Pancreas (tissue), 10 donors: ENCODE results near the gene GUCY2C. TPM values are rescaled to one million over a fixed set of nuclear protein-coding genes. Genes with fewer than 3 reads are reported as not detected.

Experiments used
- ATAC-seq, 4 donors: fragments of 200-7000 bp; cut with Tn5 transposase; one replicate each; pipeline versions ENCODE4 v1.8.0 to v1.9.1; 2020; ENCODE audit warnings: mild to moderate bottlenecking in 4 of 4, moderate library complexity in 4 of 4
- DNase-seq, 6 donors: peaks; one replicate each; pipeline ENCODE4 v3.0.0-alpha.2; 2020
- FAIRE-seq: peaks from 2 replicates; lab custom pipeline; 2012; peaks lifted over from hg19 to GRCh38; lab: Jason Lieb, UNC
- H3K27ac ChIP-seq, 4 donors: fragments of 200-600 bp; sonication (generic); 1 replicate in 3 of 4; 2 replicates in 1 of 4; pipeline versions ENCODE4 v1.5.0 to v1.8.0; 2020
- H3K27me3 ChIP-seq, 4 donors: fragments of 200-600 bp; one replicate each; pipeline ENCODE4 v1.8.0; 2021
- H3K36me3 ChIP-seq, 3 donors: fragments of 200-600 bp; sonication (generic) in 1 of 3; one replicate each; pipeline versions ENCODE4 v1.5.0 to v1.8.0; 2020 to 2021
- H3K4me1 ChIP-seq, 3 donors: fragments of 200-600 bp; one replicate each; pipeline ENCODE4 v1.8.0; 2021
- H3K4me3 ChIP-seq, 4 donors: fragments of 200-600 bp; sonication (generic) in 2 of 4; one replicate each; pipeline versions ENCODE4 v1.5.0 to v1.8.0; 2020 to 2021
- H3K9me3 ChIP-seq, 4 donors: fragments of 200-600 bp; one replicate each; pipeline ENCODE4 v1.8.0; 2021
- WGBS, 2 donors: extraction: QIAGEN DNeasy Blood & Tissue Kit; methylation state at CpG; one replicate each; pipeline ENCODE4 v1.1.7; 2013; 5-methylcytosine and 5-hydroxymethylcytosine counted together
- intact Hi-C, 3 donors: fragments of 100-400 bp; cut with DNase I; formaldehyde crosslinking; loops; one replicate each; pipeline versions ENCODE4 v1.11.1 to v1.14.2; 2022
- polyA plus RNA-seq, 2 donors: library from polyadenylated mRNA; stranded (reverse); fragments of 200-250 nt; gene quantifications; one replicate each; pipeline ENCODE4 v1.2.3, GENCODE V29; 2013
- total RNA-seq, 6 donors: library from RNA; stranded (reverse); fragmentation: NEBNext Ultra II Directional in 4 of 6; extraction: Animal tissue kit (Norgen Biotek cat#: 25700) in 4 of 6; gene quantifications; one replicate each; pipeline versions ENCODE4 v1.2.1 to v1.2.4, GENCODE V29; 2021 to 2023
- TF ChIP-seq, protein P1 (sequence below), 4 donors: fragments of 200-600 bp; sonication (generic) in 3 of 4; IDR thresholded peaks; one replicate each; pipeline versions ENCODE4 v1.5.0 to v1.8.0; 2021; ENCODE audit warnings: antibody characterized with exemption in 4 of 4
- donor health status: healthy with polysubstance abuse.
- donor health status: DM: no; HTN: no; CAD: no; lungs with moderate emphysema.
- donor health status: DM: no; HTN: no; CAD: no.
- donor health status: control.
- donor health status: control.
- donor health status: Bipolar disorder and iron deficiency.
- donor health status: DM: yes; HTN: yes; CAD: no.
- donor health status: DM: no; HTN: no; CAD: no.
- donor health status: DM: no; HTN: no; CAD: no.
- donor health status: DM: yes; HTN: yes; CAD: no.

GUCY2C gene
- total and polyA plus RNA-seq, 8 donors = 0.02 to 0.08 TPM; not detected in 6

DNA sequence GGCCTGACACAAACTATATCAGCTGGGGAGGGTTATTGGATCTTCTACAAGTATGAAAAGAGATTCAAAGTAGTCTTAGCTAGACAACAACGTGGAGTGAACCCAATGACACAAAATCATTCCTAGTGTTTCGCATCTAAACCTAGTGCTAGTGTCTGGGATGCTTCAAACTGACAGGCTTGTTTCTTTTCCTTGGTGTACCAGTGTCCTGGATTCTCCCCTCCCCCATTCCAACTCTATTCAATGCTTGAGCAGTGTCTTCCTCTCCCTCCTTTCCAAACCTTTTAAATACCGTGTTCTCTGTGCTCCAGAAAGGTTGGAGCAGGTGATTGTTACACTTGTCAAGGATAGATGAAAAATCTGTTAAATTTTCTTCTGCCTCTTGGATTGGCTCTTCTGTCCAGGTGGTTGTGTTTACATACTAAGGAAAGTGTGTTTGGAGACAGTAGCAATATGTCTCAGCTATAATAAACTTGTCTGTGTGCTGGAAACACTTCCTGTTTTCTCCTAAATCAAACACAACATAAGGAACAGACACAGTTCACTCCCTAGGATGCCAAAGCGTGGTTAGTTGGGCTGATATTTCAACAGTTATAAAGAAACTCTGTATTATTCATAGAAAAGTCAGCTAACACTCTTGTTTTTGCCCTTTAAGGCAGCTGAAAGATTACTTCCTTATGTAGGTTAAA is 14.4 kb upstream of the GUCY2C start:
- intact Hi-C loops = no loop called here
- Histone ChIP-seq H3K27ac (peak overlapping the region in 1 of 4 donors; percentile 39), H3K27me3 (no peaks in the 10 kb centered on the region), H3K4me3 (no peak overlapping the region), H3K4me1 (peaks cover 0 to 4% (median 0%) of the 10 kb centered on the region in 3 donors), H3K9me3 (no peaks in the 10 kb centered on the region), H3K36me3 (no peaks in the 10 kb centered on the region)
- WGBS, 2 donors = 51 to 58% methylated on average over 4 of the region's 4 CpGs
- TF ChIP-seq, protein P1, sequence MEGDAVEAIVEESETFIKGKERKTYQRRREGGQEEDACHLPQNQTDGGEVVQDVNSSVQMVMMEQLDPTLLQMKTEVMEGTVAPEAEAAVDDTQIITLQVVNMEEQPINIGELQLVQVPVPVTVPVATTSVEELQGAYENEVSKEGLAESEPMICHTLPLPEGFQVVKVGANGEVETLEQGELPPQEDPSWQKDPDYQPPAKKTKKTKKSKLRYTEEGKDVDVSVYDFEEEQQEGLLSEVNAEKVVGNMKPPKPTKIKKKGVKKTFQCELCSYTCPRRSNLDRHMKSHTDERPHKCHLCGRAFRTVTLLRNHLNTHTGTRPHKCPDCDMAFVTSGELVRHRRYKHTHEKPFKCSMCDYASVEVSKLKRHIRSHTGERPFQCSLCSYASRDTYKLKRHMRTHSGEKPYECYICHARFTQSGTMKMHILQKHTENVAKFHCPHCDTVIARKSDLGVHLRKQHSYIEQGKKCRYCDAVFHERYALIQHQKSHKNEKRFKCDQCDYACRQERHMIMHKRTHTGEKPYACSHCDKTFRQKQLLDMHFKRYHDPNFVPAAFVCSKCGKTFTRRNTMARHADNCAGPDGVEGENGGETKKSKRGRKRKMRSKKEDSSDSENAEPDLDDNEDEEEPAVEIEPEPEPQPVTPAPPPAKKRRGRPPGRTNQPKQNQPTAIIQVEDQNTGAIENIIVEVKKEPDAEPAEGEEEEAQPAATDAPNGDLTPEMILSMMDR (IDR thresholded peaks at IDR 0.05) = no peak
- FAIRE-seq (peak; percentile 56), DNase-seq (no peak), ATAC-seq (peak in 3 of 4 donors; percentile 52 to 72 (median 68))

DNA sequence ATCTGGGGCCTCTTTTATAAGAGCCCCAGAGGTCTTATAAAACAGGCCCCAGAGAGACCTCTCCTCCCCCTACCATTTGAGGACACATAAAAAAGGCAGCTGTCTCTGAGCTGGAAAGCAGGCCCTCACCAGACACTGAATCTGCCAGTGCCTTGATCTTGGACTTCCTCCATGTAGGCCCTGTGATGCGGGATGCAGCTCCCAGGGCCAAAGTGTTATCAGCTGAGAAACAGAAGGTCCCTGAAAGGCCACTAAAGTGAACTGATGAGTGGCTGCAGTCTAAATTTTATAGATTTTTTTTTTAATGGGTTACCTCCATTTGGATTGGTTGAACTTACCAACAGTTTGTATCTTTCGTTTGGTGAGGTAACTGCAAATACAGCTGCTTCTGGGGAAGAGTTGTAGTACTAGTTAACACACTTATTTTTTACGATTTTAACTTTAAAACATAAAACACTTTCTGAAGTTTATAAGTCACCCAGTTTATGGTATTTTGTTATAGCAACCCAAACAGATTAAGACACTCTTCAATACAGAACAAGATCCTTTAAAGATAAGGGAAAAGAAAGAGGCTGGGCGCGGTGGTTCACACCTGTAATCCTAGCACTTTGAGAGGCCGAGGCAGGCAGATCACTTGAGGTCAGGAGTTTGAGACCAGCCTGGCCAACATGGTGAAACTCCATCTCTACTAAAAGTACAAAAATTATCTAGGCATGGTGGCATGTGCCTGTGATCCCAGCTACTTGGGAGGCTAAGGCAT is 5.6 kb upstream of the GUCY2C start:
- H3K4me1 ChIP-seq = no peaks in the 10 kb centered on the region
- WGBS, 2 donors = 82 to 89% methylated on average over 6 of the region's 6 CpGs
- DNase-seq (no peak), FAIRE-seq (no peak), ATAC-seq (no peak)
- TF ChIP-seq, protein P1 (IDR thresholded peaks at IDR 0.05) = no peak
- no peak overlapping the region for H3K27ac ChIP-seq
- intact Hi-C loops = no loop called here
- H3K4me3 ChIP-seq = no peak overlapping the region
- no peaks in the 10 kb centered on the region for H3K27me3 ChIP-seq
- H3K36me3 ChIP-seq = no peaks in the 10 kb centered on the region
- no peaks in the 10 kb centered on the region for H3K9me3 ChIP-seq

DNA sequence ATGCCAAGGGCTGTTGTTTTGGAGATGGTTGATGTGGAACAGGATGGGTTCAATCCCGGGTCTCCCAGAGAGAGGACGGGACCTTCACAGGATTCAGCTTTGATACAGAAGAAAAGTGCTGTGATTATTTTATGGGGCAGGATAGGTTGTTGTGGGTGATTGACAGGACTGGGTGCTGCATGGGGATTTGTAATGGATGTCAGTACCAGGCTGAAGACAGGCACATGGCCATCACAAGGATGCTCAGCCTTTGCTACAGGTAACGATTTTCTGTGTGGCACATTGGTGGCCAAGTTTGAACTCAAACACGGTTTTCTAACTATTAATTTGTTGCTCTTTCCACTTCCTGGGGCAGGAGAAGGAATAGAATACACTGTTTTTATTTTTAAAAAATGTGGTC is 4.5 kb upstream of the GUCY2C start:
- no peak for ATAC-seq
- H3K27ac ChIP-seq = no peak overlapping the region
- no peak for DNase-seq
- H3K9me3 ChIP-seq = no peaks in the 10 kb centered on the region
- no peak overlapping the region for H3K4me3 ChIP-seq
- intact Hi-C loops = no loop called here
- WGBS, 2 donors = 89 to 95% methylated on average over 4 of the region's 4 CpGs
- no peaks in the 10 kb centered on the region for H3K36me3 ChIP-seq
- H3K4me1 ChIP-seq = no peaks in the 10 kb centered on the region
- no peaks in the 10 kb centered on the region for H3K27me3 ChIP-seq
- no peak for FAIRE-seq
- TF ChIP-seq, protein P1 (IDR thresholded peaks at IDR 0.05) = no peak

DNA sequence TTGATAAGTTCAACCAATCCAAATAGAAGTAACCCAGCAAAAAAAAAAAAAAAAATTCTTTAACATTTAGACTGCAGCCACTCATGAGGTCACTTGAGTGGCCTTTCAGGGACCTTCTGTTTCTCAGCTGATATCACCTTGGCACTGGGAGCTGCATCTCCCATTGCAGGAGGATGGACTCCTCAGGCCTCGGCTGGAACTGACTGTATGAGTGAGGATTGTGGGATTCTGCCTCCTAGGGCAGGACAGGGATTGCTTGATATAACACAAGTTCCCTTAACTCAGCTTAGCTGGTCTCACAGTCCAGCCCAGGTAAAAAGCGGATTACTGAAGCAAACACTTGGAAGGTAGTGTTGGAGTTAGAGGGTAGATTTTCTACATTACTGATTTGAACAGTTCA is 3.5 kb upstream of the GUCY2C start:
- Histone ChIP-seq H3K9me3 (no peaks in the 10 kb centered on the region), H3K4me3 (no peak overlapping the region), H3K4me1 (no peaks in the 10 kb centered on the region), H3K27ac (no peak overlapping the region), H3K36me3 (no peaks in the 10 kb centered on the region), H3K27me3 (no peaks in the 10 kb centered on the region)
- ATAC-seq (peak in 1 of 4 donors; percentile 9), FAIRE-seq (no peak), DNase-seq (no peak)
- TF ChIP-seq, protein P1 (IDR thresholded peaks at IDR 0.05) = no peak
- intact Hi-C loops = no loop called here
- 75 to 76% methylated on average over 2 of the region's 2 CpGs for WGBS, 2 donors

DNA sequence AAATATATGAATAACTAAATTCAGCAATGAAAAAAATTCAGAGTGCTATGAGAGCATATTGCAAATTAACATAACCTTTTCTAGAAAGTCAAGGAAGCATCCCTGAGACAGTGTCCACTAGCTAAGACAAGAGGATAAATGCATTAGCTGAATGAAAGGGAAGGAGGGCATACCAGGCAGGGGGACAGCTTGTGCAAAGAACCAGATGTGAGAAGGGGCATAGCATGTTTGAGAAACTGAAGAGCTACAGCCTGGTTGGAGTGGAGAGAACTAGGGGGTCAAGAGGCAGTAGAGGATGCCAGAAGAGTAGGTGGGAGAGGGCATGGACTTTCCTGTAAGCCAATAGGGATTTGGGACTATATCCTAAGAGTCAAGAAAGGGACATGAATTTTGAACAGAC is 2.2 kb upstream of the GUCY2C start:
- H3K27me3 ChIP-seq = no peaks in the 10 kb centered on the region
- intact Hi-C loops = no loop called here
- ATAC-seq (no peak), FAIRE-seq (no peak), DNase-seq (no peak)
- no peaks in the 10 kb centered on the region for H3K9me3 ChIP-seq
- TF ChIP-seq, protein P1 (IDR thresholded peaks at IDR 0.05) = no peak
- no peak overlapping the region for H3K27ac ChIP-seq
- no peak overlapping the region for H3K4me3 ChIP-seq
- no peaks in the 10 kb centered on the region for H3K4me1 ChIP-seq
- no peaks in the 10 kb centered on the region for H3K36me3 ChIP-seq
